ENCODE data around the gene DNAH17.

Gene DNAH17

GRCh38 chr17:78529251-78529650 is 47.9 kb downstream of the DNAH17 start:
- H3K9me3 ChIP-seq (ENCODE audit: control insufficient read depth, insufficient read depth, low read length) = no peaks in the 10 kb centered on the region
- H3K4me1 ChIP-seq (ENCODE audit: control insufficient read depth, insufficient read depth, low read length) = no peaks in the 10 kb centered on the region
- H3K36me3 ChIP-seq (ENCODE audit: control insufficient read depth, insufficient read depth, low read length) = no peaks in the 10 kb centered on the region
- H3K27me3 ChIP-seq (ENCODE audit: control insufficient read depth, insufficient read depth, low read length) = no peaks in the 10 kb centered on the region
- no peak overlapping the region for H3K27ac ChIP-seq (ENCODE audit: low read depth, low read length)
- H3K4me3 ChIP-seq (ENCODE audit: low read depth, low read length) = no peak overlapping the region
- H3K9ac ChIP-seq (ENCODE audit: low read depth, low read length) = no peak overlapping the region

DNA sequence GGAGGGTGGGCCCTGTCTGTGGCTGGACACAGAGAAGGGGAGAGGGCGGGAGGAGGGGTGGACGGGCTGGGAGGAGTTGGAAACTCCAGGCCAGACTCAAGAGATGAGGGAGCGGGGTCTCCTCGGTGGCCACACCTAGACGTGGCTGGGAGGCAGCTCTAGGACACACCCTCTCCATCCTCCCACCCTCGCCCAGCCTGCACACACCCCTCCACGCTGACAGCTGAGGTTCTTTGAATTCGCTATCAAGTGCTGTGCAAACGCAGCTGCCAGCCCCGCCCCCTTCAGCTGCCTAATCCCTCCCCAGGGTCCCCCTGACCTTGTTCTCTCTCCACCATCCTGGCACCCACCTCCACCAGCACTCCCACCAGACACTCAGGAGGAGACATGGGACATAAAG is 48.7 kb downstream of the DNAH17 start:
- no peak overlapping the region for H3K27ac ChIP-seq (ENCODE audit: low read depth, low read length)
- no peak overlapping the region for H3K4me3 ChIP-seq (ENCODE audit: low read depth, low read length)
- no peaks in the 10 kb centered on the region for H3K4me1 ChIP-seq (ENCODE audit: control insufficient read depth, insufficient read depth, low read length)
- no peaks in the 10 kb centered on the region for H3K27me3 ChIP-seq (ENCODE audit: control insufficient read depth, insufficient read depth, low read length)
- no peaks in the 10 kb centered on the region for H3K9me3 ChIP-seq (ENCODE audit: control insufficient read depth, insufficient read depth, low read length)
- no peaks in the 10 kb centered on the region for H3K36me3 ChIP-seq (ENCODE audit: control insufficient read depth, insufficient read depth, low read length)
- no peak overlapping the region for H3K9ac ChIP-seq (ENCODE audit: low read depth, low read length)

- Histone ChIP-seq H3K9ac (ENCODE audit: low read depth, low read length) (no peak overlapping the region), H3K4me3 (ENCODE audit: low read depth, low read length) (no peak overlapping the region), H3K36me3 (ENCODE audit: control insufficient read depth, insufficient read depth, low read length) (no peaks in the 10 kb centered on the region)
Observed at GRCh38 chr17:78527345-78527744, 49.9 kb downstream of the DNAH17 start.

DNA sequence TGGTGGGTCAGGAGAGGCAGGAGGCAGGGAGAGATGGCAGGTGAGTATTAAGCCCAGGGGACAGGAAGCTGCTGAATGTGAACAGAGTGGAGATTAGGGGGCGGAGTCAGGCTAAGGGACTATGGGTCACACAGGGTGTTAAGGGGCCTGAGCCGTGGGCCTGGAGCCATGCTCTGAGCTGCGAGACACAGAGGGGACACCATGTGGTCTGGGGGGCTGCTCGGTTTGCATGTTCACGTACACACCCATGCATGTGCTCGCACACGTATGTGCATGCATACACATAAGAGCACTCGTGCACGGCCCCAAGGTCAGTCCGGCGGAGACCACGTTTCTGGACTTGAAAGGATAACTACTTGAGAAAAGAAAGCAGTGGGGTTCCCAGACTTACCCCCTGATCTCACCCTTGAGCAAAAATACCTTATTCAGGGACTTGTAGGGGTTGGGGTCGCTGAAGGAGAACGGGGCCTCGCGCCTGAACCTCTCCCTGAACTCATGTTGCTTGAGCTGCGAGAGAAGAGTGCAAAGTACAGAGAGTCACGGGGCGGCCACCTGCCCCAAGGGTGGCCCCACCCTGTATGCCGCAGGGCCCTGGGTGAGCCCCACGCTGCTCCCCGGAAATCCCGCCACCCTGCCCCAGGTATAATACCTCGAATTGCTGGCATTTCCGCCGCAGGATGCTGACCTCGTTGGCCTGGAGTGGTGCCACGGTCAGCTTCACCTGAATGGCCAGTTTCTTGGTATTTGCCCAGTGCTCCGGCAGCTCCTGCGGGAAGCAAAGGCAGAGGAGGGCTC is 50.8 kb downstream of the DNAH17 start:
- no peak overlapping the region for H3K4me3 ChIP-seq (ENCODE audit: low read depth, low read length)
- no peak overlapping the region for H3K9ac ChIP-seq (ENCODE audit: low read depth, low read length)
- no peaks in the 10 kb centered on the region for H3K27me3 ChIP-seq (ENCODE audit: control insufficient read depth, insufficient read depth, low read length)
- H3K27ac ChIP-seq (ENCODE audit: low read depth, low read length) = no peak overlapping the region
- H3K9me3 ChIP-seq (ENCODE audit: control insufficient read depth, insufficient read depth, low read length) = no peaks in the 10 kb centered on the region
- H3K36me3 ChIP-seq (ENCODE audit: control insufficient read depth, insufficient read depth, low read length) = no peaks in the 10 kb centered on the region
- H3K4me1 ChIP-seq (ENCODE audit: control insufficient read depth, insufficient read depth, low read length) = no peaks in the 10 kb centered on the region

More at GRCh38 chr17:78527345-78527744, 49.9 kb downstream of the DNAH17 start:
- H3K9me3 ChIP-seq (ENCODE audit: control insufficient read depth, insufficient read depth, low read length) = no peaks in the 10 kb centered on the region
- no peak overlapping the region for H3K27ac ChIP-seq (ENCODE audit: low read depth, low read length)
- no peaks in the 10 kb centered on the region for H3K4me1 ChIP-seq (ENCODE audit: control insufficient read depth, insufficient read depth, low read length)
- H3K27me3 ChIP-seq (ENCODE audit: control insufficient read depth, insufficient read depth, low read length) = no peaks in the 10 kb centered on the region

DNA sequence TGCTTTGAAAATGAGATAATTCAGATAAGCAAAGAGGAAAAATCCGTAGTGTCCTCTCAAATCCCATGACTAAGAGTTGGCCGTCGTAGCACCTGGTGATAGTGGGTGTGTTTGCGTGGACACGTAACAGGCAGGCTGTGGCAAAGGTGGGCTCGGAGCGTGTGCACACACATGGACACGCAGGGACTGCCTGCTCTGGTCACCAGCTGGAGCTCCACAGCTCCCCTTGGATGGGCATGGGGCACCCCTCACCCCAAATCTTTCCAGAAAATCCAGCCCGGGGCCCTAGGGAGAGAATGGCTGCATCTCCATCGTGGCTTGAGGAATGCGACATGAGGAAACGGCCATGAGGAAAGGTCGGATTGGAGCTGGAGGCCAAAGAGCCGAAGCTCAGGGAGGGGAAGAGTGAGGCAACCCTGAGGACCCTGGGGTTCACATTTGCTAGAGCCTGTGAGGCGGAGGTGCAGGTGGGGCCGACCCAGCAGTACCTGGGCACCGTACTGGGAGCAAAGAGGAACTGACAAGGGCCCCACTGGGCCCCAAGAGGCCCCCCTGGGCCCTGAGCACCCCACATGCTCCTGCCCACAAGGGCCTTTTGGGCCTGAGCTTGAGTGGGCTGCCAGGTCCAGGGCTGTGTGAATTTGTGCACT is 51.6 kb downstream of the DNAH17 start:
- Histone ChIP-seq H3K27me3 (ENCODE audit: control insufficient read depth, insufficient read depth, low read length) (no peaks in the 10 kb centered on the region), H3K27ac (ENCODE audit: low read depth, low read length) (no peak overlapping the region), H3K4me3 (ENCODE audit: low read depth, low read length) (no peak overlapping the region), H3K9me3 (ENCODE audit: control insufficient read depth, insufficient read depth, low read length) (no peaks in the 10 kb centered on the region), H3K9ac (ENCODE audit: low read depth, low read length) (no peak overlapping the region), H3K4me1 (ENCODE audit: control insufficient read depth, insufficient read depth, low read length) (no peaks in the 10 kb centered on the region), H3K36me3 (ENCODE audit: control insufficient read depth, insufficient read depth, low read length) (no peaks in the 10 kb centered on the region)

DNA sequence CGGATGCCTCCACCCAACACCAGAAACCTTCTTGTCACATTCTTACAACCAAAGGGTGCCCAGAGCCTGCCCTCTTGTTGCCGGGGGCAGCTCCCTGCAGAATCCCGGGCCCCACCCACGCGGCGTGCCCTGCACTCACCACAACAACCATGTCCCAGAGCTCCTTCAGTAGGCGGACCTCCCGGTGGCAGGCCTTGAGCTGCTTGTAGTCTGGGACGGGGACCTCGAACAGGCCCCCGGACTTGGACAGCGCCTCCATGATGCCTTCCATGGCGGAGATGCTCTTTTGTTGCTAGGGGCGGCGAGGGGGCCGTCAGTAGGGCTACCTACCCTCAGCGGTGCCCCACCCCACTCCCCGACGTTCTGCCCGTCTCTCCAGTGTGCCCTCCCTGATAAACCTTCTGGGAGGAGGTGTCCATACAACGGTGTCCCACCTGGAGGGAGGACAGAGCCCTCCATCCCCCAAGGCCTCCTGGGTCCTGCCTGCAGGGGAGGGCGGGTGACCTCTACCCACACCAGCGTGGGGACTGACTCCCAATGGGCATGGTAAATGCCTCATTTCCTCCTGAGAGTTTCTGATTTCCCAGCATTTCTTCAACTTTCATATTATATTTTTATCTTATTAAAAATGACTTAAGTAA is 52.2 kb downstream of the DNAH17 start:
- H3K4me3 ChIP-seq (ENCODE audit: low read depth, low read length) = no peak overlapping the region
- H3K4me1 ChIP-seq (ENCODE audit: control insufficient read depth, insufficient read depth, low read length) = no peaks in the 10 kb centered on the region
- no peaks in the 10 kb centered on the region for H3K9me3 ChIP-seq (ENCODE audit: control insufficient read depth, insufficient read depth, low read length)
- H3K27ac ChIP-seq (ENCODE audit: low read depth, low read length) = no peak overlapping the region
- no peaks in the 10 kb centered on the region for H3K27me3 ChIP-seq (ENCODE audit: control insufficient read depth, insufficient read depth, low read length)
- H3K36me3 ChIP-seq (ENCODE audit: control insufficient read depth, insufficient read depth, low read length) = no peaks in the 10 kb centered on the region
- H3K9ac ChIP-seq (ENCODE audit: low read depth, low read length) = no peak overlapping the region

DNA sequence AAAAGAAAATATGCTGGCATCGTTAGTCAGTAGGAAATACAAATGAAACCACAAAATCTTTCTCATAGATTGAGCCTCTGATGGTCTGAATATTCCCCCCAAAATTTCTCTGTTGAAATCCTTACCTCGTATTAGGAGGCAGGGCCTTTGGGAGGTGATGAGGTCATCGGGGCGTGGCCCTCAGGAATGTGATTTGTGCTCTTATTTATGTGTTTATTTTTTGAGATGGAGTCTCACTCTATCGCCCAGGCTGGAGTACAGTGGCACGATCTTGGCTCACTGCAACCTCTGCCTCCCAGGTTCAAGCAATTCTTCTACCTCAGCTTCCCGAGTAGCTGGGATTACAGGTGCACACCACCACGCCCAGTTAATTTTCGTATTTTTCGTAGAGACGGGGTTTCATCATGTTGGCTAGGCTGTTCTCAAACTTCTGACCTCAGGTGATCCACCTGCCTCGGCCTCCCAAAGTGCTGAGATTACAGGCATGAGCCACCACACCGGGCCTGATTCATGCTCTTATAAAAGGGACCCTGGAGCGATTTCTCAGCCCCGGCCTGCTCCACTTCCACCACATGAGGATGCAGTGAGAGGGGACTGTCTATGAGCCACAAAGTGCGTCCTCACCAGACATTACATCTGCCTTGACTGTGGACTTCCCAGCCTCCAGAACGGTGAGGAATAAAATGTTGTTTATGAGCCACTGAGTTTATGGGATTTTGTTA is 53.1 kb downstream of the DNAH17 start:
- Histone ChIP-seq H3K36me3 (ENCODE audit: control insufficient read depth, insufficient read depth, low read length) (no peaks in the 10 kb centered on the region), H3K4me1 (ENCODE audit: control insufficient read depth, insufficient read depth, low read length) (no peaks in the 10 kb centered on the region), H3K4me3 (ENCODE audit: low read depth, low read length) (no peak overlapping the region), H3K27ac (ENCODE audit: low read depth, low read length) (no peak overlapping the region), H3K9ac (ENCODE audit: low read depth, low read length) (no peak overlapping the region), H3K27me3 (ENCODE audit: control insufficient read depth, insufficient read depth, low read length) (no peaks in the 10 kb centered on the region), H3K9me3 (ENCODE audit: control insufficient read depth, insufficient read depth, low read length) (no peaks in the 10 kb centered on the region)

GRCh38 chr17:78522031-78522809 is 55.0 kb downstream of the DNAH17 start:
- no peaks in the 10 kb centered on the region for H3K4me1 ChIP-seq (ENCODE audit: control insufficient read depth, insufficient read depth, low read length)

GRCh38 chr17:78517421-78517820 is 59.8 kb downstream of the DNAH17 start:
- Histone ChIP-seq H3K4me3 (ENCODE audit: low read depth, low read length) (no peak overlapping the region), H3K27me3 (ENCODE audit: control insufficient read depth, insufficient read depth, low read length) (no peaks in the 10 kb centered on the region), H3K4me1 (ENCODE audit: control insufficient read depth, insufficient read depth, low read length) (no peaks in the 10 kb centered on the region), H3K36me3 (ENCODE audit: control insufficient read depth, insufficient read depth, low read length) (no peaks in the 10 kb centered on the region), H3K27ac (ENCODE audit: low read depth, low read length) (no peak overlapping the region), H3K9me3 (ENCODE audit: control insufficient read depth, insufficient read depth, low read length) (no peaks in the 10 kb centered on the region), H3K9ac (ENCODE audit: low read depth, low read length) (no peak overlapping the region)

More at GRCh38 chr17:78522031-78522809, 55.0 kb downstream of the DNAH17 start:
- Histone ChIP-seq H3K36me3 (ENCODE audit: control insufficient read depth, insufficient read depth, low read length) (no peaks in the 10 kb centered on the region), H3K27me3 (ENCODE audit: control insufficient read depth, insufficient read depth, low read length) (no peaks in the 10 kb centered on the region), H3K27ac (ENCODE audit: low read depth, low read length) (no peak overlapping the region), H3K9ac (ENCODE audit: low read depth, low read length) (no peak overlapping the region), H3K4me3 (ENCODE audit: low read depth, low read length) (no peak overlapping the region), H3K9me3 (ENCODE audit: control insufficient read depth, insufficient read depth, low read length) (no peaks in the 10 kb centered on the region)

- no peaks in the 10 kb centered on the region for H3K36me3 ChIP-seq (ENCODE audit: control insufficient read depth, insufficient read depth, low read length)
- H3K9ac ChIP-seq (ENCODE audit: low read depth, low read length) = no peak overlapping the region
- H3K27ac ChIP-seq (ENCODE audit: low read depth, low read length) = no peak overlapping the region
- H3K27me3 ChIP-seq (ENCODE audit: control insufficient read depth, insufficient read depth, low read length) = no peaks in the 10 kb centered on the region
- no peak overlapping the region for H3K4me3 ChIP-seq (ENCODE audit: low read depth, low read length)
- no peaks in the 10 kb centered on the region for H3K9me3 ChIP-seq (ENCODE audit: control insufficient read depth, insufficient read depth, low read length)
- no peaks in the 10 kb centered on the region for H3K4me1 ChIP-seq (ENCODE audit: control insufficient read depth, insufficient read depth, low read length)
Observed at GRCh38 chr17:78515480-78515879, 61.7 kb downstream of the DNAH17 start.
